PC-3 (cell line): ENCODE measurements around the gene PCDH10. TPM values are rescaled to one million over a fixed set of nuclear protein-coding genes. Genes with fewer than 3 reads are reported as not detected.

Source experiments
- ATAC-seq: fragments of 200-7000 bp; cut with Tn5 transposase; 2 replicates; pipeline ENCODE4 v1.9.1; 2020; ENCODE audit warnings: mild to moderate bottlenecking, moderate library complexity
- BruUV-seq: library from RNA; stranded (reverse); fragments of 400-500 nt; replicated peaks from 2 replicates; lab custom pipeline; 2021; lab: Mats Ljungman, UMichigan
- CTCF ChIA-PET: fragments of 300-600 bp; sonication (Branson Sonifier 250); formaldehyde crosslinking; loops from one replicate; lab custom pipeline; 2022; ENCODE audit warnings: antibody characterized with exemption; lab: Charles Lee
- POLR2A ChIA-PET: fragments of 300-600 bp; sonication (Branson Sonifier 250); formaldehyde crosslinking; loops from one replicate; lab custom pipeline; 2022; ENCODE audit warnings: antibody characterized with exemption; ENCODE audit not compliant: unreplicated experiment; lab: Charles Lee
- DNase-seq: peaks from one replicate; pipeline ENCODE4 v3.0.0-alpha.2; 2015
- H2AFZ ChIP-seq: fragments of 300-600 bp; sonication (generic); 2 replicates; pipeline ENCODE4 v1.6.0; 2016; ENCODE audit warnings: antibody characterized with exemption, low read length
- H3F3A ChIP-seq: fragments of 300-600 bp; sonication (generic); one replicate; pipeline ENCODE4 v1.6.0; 2017; ENCODE audit warnings: antibody characterized with exemption, low read length, control low read depth, mild to moderate bottlenecking; ENCODE audit not compliant: unreplicated experiment
- H3K27ac ChIP-seq: fragments of 300-600 bp; sonication (generic); 2 replicates; pipeline ENCODE4 v1.5.1; 2016; ENCODE audit warnings: mild to moderate bottlenecking, low read length
- H3K27me3 ChIP-seq: fragments of 300-600 bp; sonication (generic); 2 replicates; pipeline ENCODE4 v1.6.1; 2016; ENCODE audit warnings: low read length, mixed read lengths
- H3K36me3 ChIP-seq: fragments of 300-600 bp; sonication (generic); 2 replicates; pipeline ENCODE4 v1.6.1; 2016; ENCODE audit warnings: low read depth, mixed run types, low read length, mixed read lengths
- H3K4me1 ChIP-seq: fragments of 300-600 bp; sonication (generic); 2 replicates; pipeline ENCODE4 v1.5.1; 2016; ENCODE audit warnings: low read length; ENCODE audit not compliant: insufficient read depth
- H3K4me2 ChIP-seq: fragments of 300-600 bp; sonication (generic); 2 replicates; pipeline ENCODE4 v1.6.0; 2016; ENCODE audit warnings: low read length
- H3K4me3 ChIP-seq: fragments of 300-600 bp; sonication (generic); 2 replicates; pipeline ENCODE4 v1.5.1; 2016; ENCODE audit warnings: mild to moderate bottlenecking, low read length, mixed read lengths
- H3K79me2 ChIP-seq: fragments of 300-600 bp; sonication (generic); 2 replicates; pipeline ENCODE4 v1.6.1; 2017; ENCODE audit warnings: low read length, mixed read lengths
- H3K9ac ChIP-seq: fragments of 300-600 bp; sonication (generic); 2 replicates; pipeline ENCODE4 v1.6.0; 2016; ENCODE audit warnings: mild to moderate bottlenecking, low read length
- H3K9me2 ChIP-seq: fragments of 300-600 bp; sonication (generic); replicated peaks from 2 replicates; pipeline ENCODE4 v1.6.1; 2016; ENCODE audit warnings: mixed run types, low read length, mixed read lengths
- H3K9me3 ChIP-seq: fragments of 300-600 bp; sonication (generic); 2 replicates; pipeline ENCODE4 v1.6.1; 2016; ENCODE audit warnings: low read length, mixed read lengths
- H4K20me1 ChIP-seq: fragments of 300-600 bp; sonication (generic); 2 replicates; pipeline ENCODE4 v1.6.1; 2016; ENCODE audit warnings: low read length, mixed read lengths
- EZH2 ChIP-seq: fragments of 300-600 bp; sonication (generic); IDR thresholded peaks from one replicate; pipeline ENCODE4 v1.6.1; 2017; ENCODE audit warnings: antibody characterized with exemption, mild to moderate bottlenecking, low read length; ENCODE audit not compliant: unreplicated experiment
- EZH2phosphoT487 ChIP-seq: fragments of 300-600 bp; sonication (generic); IDR thresholded peaks from 2 replicates; pipeline ENCODE4 v1.6.1; 2018; ENCODE audit warnings: mild to moderate bottlenecking, antibody characterized with exemption, low read length, borderline replicate concordance
- intact Hi-C: fragments of 100-400 bp; cut with micrococcal nuclease; formaldehyde crosslinking; loops from 2 replicates; pipeline ENCODE4 v1.9.0; 2023
- total RNA-seq: library from RNA; depleted of rRNA; stranded (reverse); fragments of >200 nt; gene quantifications from 2 replicates; pipeline ENCODE4 v1.2.3, GENCODE V29; 2014
- TF ChIP-seq, protein P1 (sequence below): fragments of 300-600 bp; sonication (generic); conservative IDR thresholded peaks from 2 replicates; pipeline ENCODE4 v1.5.1; 2017; ENCODE audit warnings: antibody characterized with exemption, low read depth, mild to moderate bottlenecking, low read length

PCDH10 gene
- total RNA-seq, 1 experiment from 2014 or later = 0.11 TPM

DNA sequence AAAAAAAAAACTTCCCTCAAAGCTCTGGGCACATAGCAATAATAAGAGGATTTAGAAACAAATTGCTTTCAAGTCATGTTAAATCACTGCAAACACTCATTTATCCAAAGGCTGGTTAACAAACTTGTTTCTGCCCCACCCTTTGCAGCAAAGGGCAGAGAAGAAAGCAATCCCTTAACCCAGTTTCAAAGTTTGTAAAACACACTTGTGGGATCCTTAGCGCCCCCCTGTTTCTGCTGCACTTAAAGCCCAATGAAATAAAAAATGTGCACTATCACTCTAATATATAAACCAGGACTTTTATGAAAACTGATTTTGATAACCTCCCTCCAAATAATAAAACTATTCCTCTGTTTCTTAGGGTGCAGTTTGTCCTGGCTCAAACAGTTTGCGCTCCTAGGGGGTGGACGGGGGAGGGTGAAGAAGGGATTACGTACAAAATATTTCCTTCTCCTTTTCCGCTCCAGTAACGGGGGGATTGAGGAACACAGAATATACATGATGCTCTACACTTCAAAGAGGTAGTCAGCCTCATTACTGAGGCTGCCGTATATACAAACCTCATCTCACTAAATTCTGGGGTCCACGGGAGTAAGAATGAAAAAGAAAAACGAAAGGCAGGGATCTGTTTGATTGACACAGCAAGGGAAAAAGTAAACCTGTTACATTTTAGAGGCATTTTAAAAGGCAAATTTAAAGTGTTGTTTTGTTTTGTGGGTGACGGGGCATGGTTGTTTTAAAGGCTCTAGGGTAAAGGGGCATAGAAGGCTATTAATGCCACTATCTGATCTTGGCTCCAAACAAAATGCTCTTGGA is 3.1 kb upstream of the PCDH10 start:
- no TSS peak for BruUV-seq
- no peak for ATAC-seq
- TF ChIP-seq EZH2 (no peak), EZH2phosphoT487 (no peak)
- TF ChIP-seq, protein P1, sequence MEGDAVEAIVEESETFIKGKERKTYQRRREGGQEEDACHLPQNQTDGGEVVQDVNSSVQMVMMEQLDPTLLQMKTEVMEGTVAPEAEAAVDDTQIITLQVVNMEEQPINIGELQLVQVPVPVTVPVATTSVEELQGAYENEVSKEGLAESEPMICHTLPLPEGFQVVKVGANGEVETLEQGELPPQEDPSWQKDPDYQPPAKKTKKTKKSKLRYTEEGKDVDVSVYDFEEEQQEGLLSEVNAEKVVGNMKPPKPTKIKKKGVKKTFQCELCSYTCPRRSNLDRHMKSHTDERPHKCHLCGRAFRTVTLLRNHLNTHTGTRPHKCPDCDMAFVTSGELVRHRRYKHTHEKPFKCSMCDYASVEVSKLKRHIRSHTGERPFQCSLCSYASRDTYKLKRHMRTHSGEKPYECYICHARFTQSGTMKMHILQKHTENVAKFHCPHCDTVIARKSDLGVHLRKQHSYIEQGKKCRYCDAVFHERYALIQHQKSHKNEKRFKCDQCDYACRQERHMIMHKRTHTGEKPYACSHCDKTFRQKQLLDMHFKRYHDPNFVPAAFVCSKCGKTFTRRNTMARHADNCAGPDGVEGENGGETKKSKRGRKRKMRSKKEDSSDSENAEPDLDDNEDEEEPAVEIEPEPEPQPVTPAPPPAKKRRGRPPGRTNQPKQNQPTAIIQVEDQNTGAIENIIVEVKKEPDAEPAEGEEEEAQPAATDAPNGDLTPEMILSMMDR = 0 out of 2 replicates have a peak, but pooled peaks have one; percentile 13
- no peaks in the 10 kb centered on the region for H3K9me3 ChIP-seq
- no peak overlapping the region for H3K9ac ChIP-seq
- H3K27me3 ChIP-seq = 0 out of 2 replicates have a peak, but pooled peaks cover 3% of the 10 kb centered on the region
- H3K79me2 ChIP-seq = no peaks in the 10 kb centered on the region
- H3K36me3 ChIP-seq = no peaks in the 10 kb centered on the region
- H3K4me3 ChIP-seq = peak overlapping the region; percentile 72
- DNase-seq = no peak
- H3F3A ChIP-seq = no peaks in the 10 kb centered on the region
- H3K4me2 ChIP-seq = peak overlapping the region; percentile 92
- ChIA-PET POLR2A (interaction anchor here (0.6 kb wide), 1 partner anchor 1667 kb away, joined by 7 read pairs; no protein-coding TSS in a partner anchor), CTCF (interaction anchor here (0.6 to 1.5 kb wide), 6 partner anchors 175 to 1632 kb away, joined by 3 to 8 read pairs (median 4); no protein-coding TSS in a partner anchor)
- intact Hi-C loops = loop anchor here (1.0 to 10.0 kb wide), 7 partner anchors 169 to 1760 kb away; partner anchors contain the start of gene PABPC4L
- H4K20me1 ChIP-seq = no peaks in the 10 kb centered on the region
- H3K4me1 ChIP-seq = no peaks in the 10 kb centered on the region
- H2AFZ ChIP-seq = peak overlapping the region; percentile 98
- no peak overlapping the region for H3K27ac ChIP-seq
- no peaks in the 10 kb centered on the region for H3K9me2 ChIP-seq

DNA sequence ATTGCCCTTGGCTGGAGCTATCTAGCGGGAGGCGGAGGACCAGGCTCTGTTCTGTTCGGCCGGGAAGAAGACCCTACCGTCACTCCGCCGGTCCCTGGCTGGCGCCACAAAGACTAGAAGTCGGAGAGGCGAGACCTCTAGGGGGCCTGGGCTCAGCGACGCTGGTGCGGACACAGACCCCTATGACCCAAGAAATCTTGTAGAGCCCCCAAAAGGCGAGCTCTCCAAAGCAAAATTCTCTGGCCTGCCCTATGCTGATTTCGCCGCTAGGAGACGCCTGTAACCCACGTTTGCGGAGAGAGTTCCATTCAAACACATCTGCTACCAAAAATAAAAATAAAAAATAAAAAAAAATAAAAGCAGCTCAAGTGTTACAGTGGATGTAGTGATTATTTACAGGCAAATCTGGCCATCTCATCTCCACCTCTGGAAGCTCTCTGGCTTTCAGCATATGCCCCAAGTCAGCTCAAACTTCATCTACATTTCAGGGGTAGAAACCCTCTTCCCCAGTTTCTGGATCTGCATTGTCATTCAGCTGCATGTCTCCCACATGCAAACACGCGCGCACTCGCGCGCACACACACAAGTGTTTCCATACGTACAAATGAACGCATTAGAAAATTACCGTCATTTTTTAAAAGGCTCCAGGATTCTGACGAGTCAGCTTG is 2.4 kb upstream of the PCDH10 start:
- Histone ChIP-seq H3K27me3 (0 out of 2 replicates have a peak, but pooled peaks cover 3% of the 10 kb centered on the region), H3K36me3 (no peaks in the 10 kb centered on the region), H3K27ac (no peak overlapping the region), H3K4me1 (no peaks in the 10 kb centered on the region), H3K4me2 (peak overlapping the region; percentile 92), H3K9me2 (no peaks in the 10 kb centered on the region), H3K9me3 (no peaks in the 10 kb centered on the region), H3K9ac (no peak overlapping the region), H4K20me1 (no peaks in the 10 kb centered on the region), H3F3A (no peaks in the 10 kb centered on the region), H3K4me3 (peak overlapping the region; percentile 72), H3K79me2 (no peaks in the 10 kb centered on the region), H2AFZ (peak overlapping the region; percentile 98)
- DNase-seq (peak; percentile 59), ATAC-seq (peak; percentile 31)
- CTCF ChIA-PET = interaction anchor here (0.6 to 1.5 kb wide), 9 partner anchors 115 to 1631 kb away, joined by 3 to 9 read pairs (median 5); no protein-coding TSS in a partner anchor
- POLR2A ChIA-PET = interaction anchor here (0.6 kb wide), 1 partner anchor 1666 kb away, joined by 7 read pairs; no protein-coding TSS in a partner anchor
- TF ChIP-seq, protein P1 = peak; percentile 76
- TF ChIP-seq EZH2phosphoT487 = no peak
- intact Hi-C loops = loop anchor here (1.0 to 10.0 kb wide), 7 partner anchors 168 to 1760 kb away; partner anchors contain the start of gene PABPC4L
- BruUV-seq = no TSS peak
